Thyroid gland (tissue), 4 donors: Measurements from ENCODE around the gene FANCC. TPM values are rescaled to one million over a fixed set of nuclear protein-coding genes. Genes with fewer than 3 reads are reported as not detected.

Experiments used
- DNase-seq, 2 donors: peaks; one replicate each; pipeline ENCODE4 v3.0.0-alpha.2; 2019
- H3K27ac ChIP-seq, 3 donors: fragments of 200-600 bp; sonication (generic); 1 replicate in 2 of 3; 2 replicates in 1 of 3; pipeline ENCODE4 v1.5.1; 2016 to 2019; ENCODE audit warnings: mild to moderate bottlenecking in 1 of 3, moderate library complexity in 1 of 3
- H3K27me3 ChIP-seq: fragments of 200-600 bp; sonication (generic); one replicate; pipeline ENCODE4 v1.5.1; 2019
- H3K36me3 ChIP-seq, 2 donors: fragments of 200-600 bp; sonication (generic); one replicate each; pipeline ENCODE4 v1.5.1; 2016 to 2019
- H3K4me1 ChIP-seq, 2 donors: fragments of 200-600 bp; sonication (generic); one replicate each; pipeline ENCODE4 v1.5.1; 2017 to 2019
- H3K4me3 ChIP-seq, 3 donors: fragments of 200-600 bp; sonication (generic); replicated peaks in 1 of 3; 1 replicate in 2 of 3; 2 replicates in 1 of 3; pipeline ENCODE4 v1.5.1; 2016; ENCODE audit warnings: mild to moderate bottlenecking in 1 of 3
- H3K9me3 ChIP-seq: fragments of 200-600 bp; sonication (generic); one replicate; pipeline ENCODE4 v1.5.1; 2017
- POLR2A ChIP-seq, 2 donors: fragments of 450-650 bp; IDR thresholded peaks; one replicate each; pipeline ENCODE4 v1.6.1; 2017; ENCODE audit warnings: antibody characterized with exemption in 2 of 2, mild to moderate bottlenecking in 2 of 2, moderate library complexity in 1 of 2
- WGBS, 2 donors: methylation state at CpG; one replicate each; pipeline ENCODE4 v1.1.5; 2017; 5-methylcytosine and 5-hydroxymethylcytosine counted together
- intact Hi-C: fragments of 100-400 bp; cut with DNase I; formaldehyde crosslinking; loops from one replicate; pipeline ENCODE4 v1.15.1; 2023
- total RNA-seq, 4 donors: library from RNA; depleted of rRNA; stranded (reverse); fragments of >200 nt; gene quantifications; one replicate each; pipeline ENCODE4 v1.2.3, GENCODE V29; 2016
- TF ChIP-seq, protein P1 (sequence below), 6 experiments: fragments of 200-600 bp in 3 of 6; fragments of 450-650 bp in 3 of 6; sonication (generic) in 3 of 6; IDR thresholded peaks; one replicate each; pipeline ENCODE4 v1.5.1; 2016 to 2019; ENCODE audit warnings: antibody characterized with exemption in 6 of 6, mild to moderate bottlenecking in 2 of 6, inconsistent platforms in 1 of 6, moderate library complexity in 1 of 6

Gene FANCC
- total RNA-seq, 4 donors from 2014 or later: 13.9 to 15.0 (median 14.2) TPM

DNA sequence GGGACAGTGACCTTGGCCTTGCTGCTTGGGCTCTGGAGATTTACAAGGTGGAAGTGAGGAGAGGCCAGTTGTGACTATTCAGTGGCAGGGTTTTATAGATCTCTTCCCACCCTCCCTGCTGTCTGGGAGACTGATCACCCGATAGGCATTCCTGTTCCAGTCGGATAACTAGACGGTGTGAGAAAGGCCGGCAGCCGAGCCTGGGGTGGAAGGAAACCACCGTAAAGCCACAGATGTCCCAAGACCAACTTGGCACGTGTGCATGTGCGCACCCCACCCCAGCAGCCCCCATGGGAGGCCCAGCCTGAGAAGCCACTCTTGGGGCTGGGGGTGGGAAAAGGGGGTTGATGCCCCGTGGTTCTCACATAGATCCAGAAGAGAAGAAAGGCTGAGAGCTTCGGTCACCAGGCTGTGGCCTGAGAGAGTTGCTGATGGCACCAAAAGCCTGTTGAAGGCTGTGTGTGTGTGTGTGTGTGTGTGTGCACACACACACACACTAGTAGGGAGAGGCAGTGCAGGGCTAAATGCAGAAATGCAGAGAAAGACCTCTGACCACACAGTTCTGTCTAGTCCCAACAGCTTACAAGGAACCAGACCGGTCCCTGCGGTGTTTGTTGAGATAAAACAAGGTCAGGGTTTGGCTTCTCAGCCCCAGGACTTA lies 225.8 kb downstream of the FANCC start:
- intact Hi-C loops: no loop called here
- Histone ChIP-seq H3K4me3 (no peak overlapping the region), H3K36me3 (peaks cover 1 to 6% of the 10 kb centered on the region in 2 donors), H3K4me1 (peaks cover 39 to 65% of the 10 kb centered on the region in 2 donors), H3K9me3 (no peaks in the 10 kb centered on the region), H3K27ac (peak overlapping the region; percentile 87 to 93 (median 91)), H3K27me3 (no peaks in the 10 kb centered on the region)
- 22 to 26% methylated on average over 10 to 12 of the region's 12 CpGs for WGBS, 2 donors
- TF ChIP-seq, protein P1, sequence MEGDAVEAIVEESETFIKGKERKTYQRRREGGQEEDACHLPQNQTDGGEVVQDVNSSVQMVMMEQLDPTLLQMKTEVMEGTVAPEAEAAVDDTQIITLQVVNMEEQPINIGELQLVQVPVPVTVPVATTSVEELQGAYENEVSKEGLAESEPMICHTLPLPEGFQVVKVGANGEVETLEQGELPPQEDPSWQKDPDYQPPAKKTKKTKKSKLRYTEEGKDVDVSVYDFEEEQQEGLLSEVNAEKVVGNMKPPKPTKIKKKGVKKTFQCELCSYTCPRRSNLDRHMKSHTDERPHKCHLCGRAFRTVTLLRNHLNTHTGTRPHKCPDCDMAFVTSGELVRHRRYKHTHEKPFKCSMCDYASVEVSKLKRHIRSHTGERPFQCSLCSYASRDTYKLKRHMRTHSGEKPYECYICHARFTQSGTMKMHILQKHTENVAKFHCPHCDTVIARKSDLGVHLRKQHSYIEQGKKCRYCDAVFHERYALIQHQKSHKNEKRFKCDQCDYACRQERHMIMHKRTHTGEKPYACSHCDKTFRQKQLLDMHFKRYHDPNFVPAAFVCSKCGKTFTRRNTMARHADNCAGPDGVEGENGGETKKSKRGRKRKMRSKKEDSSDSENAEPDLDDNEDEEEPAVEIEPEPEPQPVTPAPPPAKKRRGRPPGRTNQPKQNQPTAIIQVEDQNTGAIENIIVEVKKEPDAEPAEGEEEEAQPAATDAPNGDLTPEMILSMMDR (IDR thresholded peaks at IDR 0.05): no peak
- no peak for TF ChIP-seq POLR2A (IDR thresholded peaks at IDR 0.05)
- DNase-seq: peak; percentile 42 to 55

DNA sequence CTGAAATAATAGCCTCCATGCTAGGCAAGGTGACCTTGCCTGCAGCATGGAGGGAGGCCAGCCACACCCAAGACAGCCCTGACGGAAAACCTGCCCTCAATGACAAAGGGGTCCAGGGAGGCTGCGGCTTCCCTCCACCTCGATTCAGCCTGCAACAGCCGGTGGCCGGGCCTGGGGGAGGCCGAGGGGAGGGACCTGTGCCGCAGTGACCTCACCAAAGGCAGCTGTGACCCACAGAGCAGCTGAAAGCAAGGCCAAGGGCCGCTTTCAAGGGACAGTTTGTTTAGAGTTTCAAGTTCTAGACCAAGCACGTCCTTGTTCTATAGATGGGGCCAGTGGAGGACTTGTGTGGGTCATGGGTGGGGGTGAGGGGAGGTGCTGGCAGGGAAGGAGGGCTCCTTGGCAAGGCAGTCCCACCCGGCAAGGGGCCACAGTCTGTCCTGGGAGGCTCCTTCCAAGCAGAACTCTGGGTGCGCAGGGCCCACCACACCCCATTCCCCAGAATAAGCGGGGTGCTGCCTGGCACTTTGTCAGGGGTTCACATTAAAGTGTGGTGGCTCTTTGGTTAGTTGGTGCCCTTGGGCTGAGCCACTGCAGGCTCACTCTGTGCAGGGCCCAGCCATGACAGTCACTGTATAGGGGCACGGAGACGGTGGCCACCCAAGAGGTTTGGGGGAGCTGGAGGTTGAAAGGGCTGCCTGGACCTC lies 226.5 kb downstream of the FANCC start:
- H3K9me3 ChIP-seq: no peaks in the 10 kb centered on the region
- H3K27ac ChIP-seq: peak overlapping the region; percentile 87 to 93 (median 91)
- peaks cover 8 to 13% of the 10 kb centered on the region in 2 donors for H3K36me3 ChIP-seq
- 78 to 79% methylated on average over 14 of the region's 14 CpGs for WGBS, 2 donors
- no peak overlapping the region for H3K4me3 ChIP-seq
- no peaks in the 10 kb centered on the region for H3K27me3 ChIP-seq
- peaks cover 39 to 65% of the 10 kb centered on the region in 2 donors for H3K4me1 ChIP-seq
- no peak for DNase-seq
- TF ChIP-seq, protein P1 (IDR thresholded peaks at IDR 0.05): no peak
- no peak for TF ChIP-seq POLR2A (IDR thresholded peaks at IDR 0.05)
- intact Hi-C loops: no loop called here

DNA sequence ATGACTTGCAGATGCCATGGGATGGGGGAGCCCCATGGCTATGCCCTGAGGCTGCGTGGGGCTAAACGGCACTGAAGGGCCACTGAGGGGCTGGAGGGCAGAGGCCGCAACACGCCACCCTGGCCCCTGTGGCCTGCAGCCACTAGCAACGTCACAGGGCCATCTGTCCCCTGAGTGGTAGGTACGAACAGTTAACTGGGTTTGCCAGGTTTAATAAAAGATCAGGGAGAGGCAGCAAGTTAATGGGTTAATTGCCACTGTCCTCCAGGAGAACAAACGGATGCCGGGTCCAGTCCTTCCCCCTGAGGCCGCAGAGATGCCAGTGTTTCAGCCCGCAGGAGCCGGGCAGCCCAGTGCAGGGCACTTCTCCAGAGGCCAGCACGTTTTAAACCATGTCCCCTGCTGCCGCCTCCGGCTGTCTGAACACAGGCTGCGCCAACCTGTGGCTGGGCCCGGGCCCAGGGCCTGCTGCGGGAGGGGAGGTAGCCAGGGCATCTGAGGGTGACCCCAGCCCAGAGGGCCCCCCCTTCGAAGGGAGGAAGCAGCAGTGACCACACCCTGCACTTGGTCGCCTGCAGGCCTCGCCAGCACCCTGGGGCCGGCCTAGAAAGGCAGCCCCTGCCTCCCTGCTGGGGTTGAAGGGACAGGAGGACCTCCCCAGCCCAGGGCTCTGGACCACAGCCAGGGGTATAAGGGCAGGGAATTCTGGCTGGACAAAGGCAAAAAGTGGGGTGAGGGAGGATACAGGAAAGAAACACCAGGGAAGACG lies 227.3 kb downstream of the FANCC start:
- no peaks in the 10 kb centered on the region for H3K9me3 ChIP-seq
- peaks cover 16 to 22% of the 10 kb centered on the region in 2 donors for H3K36me3 ChIP-seq
- peak overlapping the region; percentile 87 to 93 (median 91) for H3K27ac ChIP-seq
- DNase-seq: peak; percentile 64 to 69
- no peak overlapping the region for H3K4me3 ChIP-seq
- peaks cover 39 to 65% of the 10 kb centered on the region in 2 donors for H3K4me1 ChIP-seq
- H3K27me3 ChIP-seq: no peaks in the 10 kb centered on the region
- peak in 1 of 2 donors; percentile 4 for TF ChIP-seq POLR2A (IDR thresholded peaks at IDR 0.05)
- TF ChIP-seq, protein P1 (IDR thresholded peaks at IDR 0.05): no peak
- WGBS, 2 donors: 50 to 60% methylated on average over 12 to 22 of the region's 22 CpGs
- intact Hi-C loops: no loop called here

DNA sequence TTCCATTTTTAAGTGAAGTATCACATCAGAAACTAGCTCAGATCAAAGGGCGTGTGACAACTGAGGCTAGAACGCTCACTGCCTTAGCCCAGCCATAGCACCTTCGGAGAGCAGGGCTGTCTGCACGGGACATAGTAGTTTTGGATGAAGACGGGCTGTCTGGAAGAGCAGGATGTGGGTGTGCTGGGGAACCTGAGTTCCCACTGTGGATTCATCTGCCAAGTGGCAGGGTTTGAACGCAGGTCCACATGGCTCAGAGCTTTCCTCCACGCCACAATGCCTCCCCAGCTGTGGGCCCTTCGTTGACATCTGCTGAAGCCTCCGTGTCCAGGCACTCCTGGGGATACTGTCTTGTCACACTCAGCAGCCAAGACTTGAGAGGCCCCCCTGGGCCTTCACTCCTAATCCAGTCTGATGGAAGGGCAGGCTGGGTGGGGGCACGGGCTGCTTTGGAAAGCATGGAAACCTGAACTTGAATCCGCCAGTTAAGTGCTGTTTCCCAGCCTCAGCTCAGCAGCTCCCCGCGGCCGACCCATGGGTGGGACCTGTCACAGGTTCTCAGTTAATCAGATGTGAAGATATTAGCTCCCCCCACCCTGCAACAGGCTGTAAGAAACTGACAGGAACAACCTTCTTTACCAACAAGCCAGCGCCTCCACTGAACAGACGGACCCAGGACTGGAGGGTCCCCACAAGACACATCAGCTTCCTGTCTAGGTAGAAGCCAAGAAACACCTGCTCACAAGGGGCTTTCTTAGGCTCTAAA lies 228.1 kb downstream of the FANCC start:
- 87 to 88% methylated on average over 9 to 16 of the region's 16 CpGs for WGBS, 2 donors
- Histone ChIP-seq H3K27me3 (no peaks in the 10 kb centered on the region), H3K36me3 (peaks cover 16 to 28% of the 10 kb centered on the region in 2 donors), H3K27ac (peak overlapping the region; percentile 87 to 93 (median 91)), H3K4me3 (no peak overlapping the region), H3K4me1 (peaks cover 39 to 65% of the 10 kb centered on the region in 2 donors), H3K9me3 (no peaks in the 10 kb centered on the region)
- intact Hi-C loops: no loop called here
- DNase-seq: peak in 1 of 2 donors; percentile 7
- TF ChIP-seq, protein P1 (IDR thresholded peaks at IDR 0.05): no peak
- TF ChIP-seq POLR2A (IDR thresholded peaks at IDR 0.05): no peak
